GM12878 (cell line): Measurements from ENCODE around the gene PRKN. TPM values are rescaled to one million over a fixed set of nuclear protein-coding genes. Genes with fewer than 3 reads are reported as not detected.

ENCODE experiments used
- BCL3 ChIP-seq: IDR thresholded peaks from 2 replicates; pipeline ENCODE4 v1.6.1; 2011; ENCODE audit warnings: borderline replicate concordance, low read depth, mild to moderate bottlenecking, moderate library complexity, low read length; ENCODE audit not compliant: insufficient read depth, poor library complexity, severe bottlenecking
- IRF3 ChIP-seq: fragments of 450-650 bp; IDR thresholded peaks from 2 replicates; pipeline ENCODE4 v1.6.1; 2014; ENCODE audit warnings: mild to moderate bottlenecking
- NKRF ChIP-seq: fragments of 450-650 bp; conservative IDR thresholded peaks from 2 replicates; pipeline ENCODE4 v1.6.1; 2017; ENCODE audit warnings: mild to moderate bottlenecking, moderate library complexity
- NR2F1 ChIP-seq: fragments of 450-650 bp; conservative IDR thresholded peaks from 2 replicates; pipeline ENCODE4 v1.6.1; 2017; ENCODE audit warnings: mild to moderate bottlenecking
- PAX8 ChIP-seq: fragments of 450-650 bp; IDR thresholded peaks from 2 replicates; pipeline ENCODE4 v1.6.1; 2017; ENCODE audit warnings: mild to moderate bottlenecking, moderate library complexity
- PRDM15 ChIP-seq: fragments of 450-650 bp; formaldehyde crosslinking; IDR thresholded peaks from 2 replicates; pipeline ENCODE4 v1.4.0; 2020; ENCODE audit warnings: mild to moderate bottlenecking, moderate library complexity
- SUZ12 ChIP-seq: fragments of 200-600 bp; sonication (generic); IDR thresholded peaks from one replicate; pipeline ENCODE4 v1.6.1; 2018; ENCODE audit warnings: antibody characterized with exemption, mild to moderate bottlenecking; ENCODE audit not compliant: unreplicated experiment
- polyA plus RNA-seq, 11 experiments: library from polyadenylated mRNA; depleted of rRNA in 4 of 11; unstranded in 6 of 11; stranded (reverse) in 5 of 11; fragments of >200 nt; fragmentation: Nextera tagmentation in 4 of 11; fragmentation: Illumina TruSeq in 1 of 11; extraction: Ambion mirVana in 4 of 11; extraction: Trizol in 1 of 11; gene quantifications; 1 replicate in 1 of 11; 2 replicates in 10 of 11; pipeline versions ENCODE4 v1.2.1 to v1.2.3, GENCODE V29; 2011 to 2016; ENCODE audit warnings: inconsistent platforms in 2 of 11, missing spikeins in 2 of 11, low read depth in 1 of 11
- total RNA-seq, 4 experiments: library from RNA; depleted of rRNA in 3 of 4; stranded (reverse); fragments of >200 nt in 3 of 4; fragmentation: Illumina TruSeq in 1 of 4; extraction: Trizol in 1 of 4; gene quantifications; 2 replicates each; pipeline versions ENCODE4 v1.2.1 to v1.2.3, GENCODE V29; 2013 to 2021

PRKN gene
- total and polyA plus RNA-seq, 10 of the 15 experiments (the other 5 are each of a cell fraction or from before 2014, with no cell fraction given), result 0.06 to 0.09 TPM; not detected in 8

GRCh38 chr6:161813156-161813555 lies 914.4 kb downstream of the PRKN start (continued):
- TF ChIP-seq SUZ12 (no peak), NKRF (no peak), NR2F1 (no peak), BCL3 (no peak), PRDM15 (no peak), IRF3 (no peak), PAX8 (no peak)
